GM10266 (cell line): ENCODE data around the gene HABP2.

Source experiments
- DNase-seq: peaks from one replicate; pipeline ENCODE4 v3.0.0; 2012; ENCODE audit errors: extremely low spot score
- CTCF ChIP-seq: IDR thresholded peaks from 2 replicates; pipeline ENCODE4 v1.5.1; 2012; ENCODE audit warnings: mild to moderate bottlenecking, low read depth; ENCODE audit not compliant: control insufficient read depth, insufficient read depth; ENCODE audit errors: missing control alignments

The HABP2 gene

GRCh38 chr10:113533801-113534200 is 19.1 kb upstream of the HABP2 start:
- no peak for DNase-seq
- TF ChIP-seq CTCF: no peak

- DNase-seq: no peak
- TF ChIP-seq CTCF: no peak
These were observed 18.4 kb upstream of the HABP2 start for GRCh38 chr10:113534423-113534822.

- no peak for TF ChIP-seq CTCF
- DNase-seq: no peak
These were observed 15.2 kb upstream of the HABP2 start for GRCh38 chr10:113537672-113538071.

- TF ChIP-seq CTCF: no peak
- no peak for DNase-seq
These were observed 14.7 kb upstream of the HABP2 start for GRCh38 chr10:113538151-113538550.

- no peak for DNase-seq
- no peak for TF ChIP-seq CTCF
These were observed 13.1 kb upstream of the HABP2 start for GRCh38 chr10:113539789-113540188.

GRCh38 chr10:113540845-113541548 is 11.9 kb upstream of the HABP2 start:
- DNase-seq: no peak
- no peak for TF ChIP-seq CTCF

- DNase-seq: no peak
- TF ChIP-seq CTCF: no peak
These were observed 11.3 kb upstream of the HABP2 start for GRCh38 chr10:113541549-113541927.
